T-helper 2 cell (primary cell): Measurements from ENCODE around the gene ADAMTS17.

Experiments used
- DNase-seq, 5 experiments: peaks; one replicate each; pipeline versions ENCODE4 v3.0.0 to v3.0.0-alpha.2; 2012 to 2022

The ADAMTS17 gene

GRCh38 chr15:100038736-100039135 lies 303.0 kb downstream of the ADAMTS17 start:
- DNase-seq, result no peak

DNA sequence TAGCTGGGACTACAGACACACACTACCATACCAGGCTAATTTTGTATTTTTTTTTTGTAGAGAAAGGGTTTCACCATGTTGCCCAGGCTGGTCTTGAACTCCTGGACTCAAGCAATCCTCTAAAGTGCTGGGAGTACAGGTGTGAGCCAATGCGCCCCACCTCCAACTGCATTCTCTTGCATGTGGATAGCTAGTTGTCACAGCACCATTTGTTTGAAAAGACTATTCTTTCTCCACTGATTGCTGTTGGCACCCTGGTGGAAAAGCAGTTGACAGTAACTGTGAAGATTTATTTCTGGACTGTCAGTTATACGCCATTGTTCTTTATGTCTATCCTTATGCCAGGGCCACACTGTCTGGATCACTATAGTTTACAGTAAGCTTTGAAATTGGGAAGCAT lies 303.9 kb downstream of the ADAMTS17 start:
- no peak for DNase-seq

DNA sequence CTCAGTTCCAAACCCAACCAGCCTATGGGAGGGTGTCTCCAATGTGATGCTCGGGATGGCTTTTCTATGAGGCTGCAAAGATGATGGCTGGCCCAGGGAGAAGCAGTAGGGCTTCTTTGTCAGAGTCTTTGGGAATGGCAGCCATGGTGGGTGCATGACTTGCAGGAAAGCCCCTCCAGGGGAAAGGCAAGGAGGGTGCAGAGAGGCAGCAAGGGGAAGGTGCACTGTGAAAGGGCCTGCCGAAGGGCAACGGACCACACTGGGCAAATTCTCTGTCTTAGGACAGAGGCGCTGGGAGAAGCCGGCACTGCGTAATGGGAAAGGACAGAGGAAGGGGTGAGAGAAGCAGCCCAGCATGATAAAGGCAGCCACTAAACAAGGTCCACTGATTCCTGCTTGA lies 305.8 kb downstream of the ADAMTS17 start:
- DNase-seq, result no peak

- no peak for DNase-seq
Measured at GRCh38 chr15:100034191-100034590, 307.6 kb downstream of the ADAMTS17 start.

- DNase-seq, result no peak
Measured at GRCh38 chr15:100033140-100033857, 308.5 kb downstream of the ADAMTS17 start.

DNA sequence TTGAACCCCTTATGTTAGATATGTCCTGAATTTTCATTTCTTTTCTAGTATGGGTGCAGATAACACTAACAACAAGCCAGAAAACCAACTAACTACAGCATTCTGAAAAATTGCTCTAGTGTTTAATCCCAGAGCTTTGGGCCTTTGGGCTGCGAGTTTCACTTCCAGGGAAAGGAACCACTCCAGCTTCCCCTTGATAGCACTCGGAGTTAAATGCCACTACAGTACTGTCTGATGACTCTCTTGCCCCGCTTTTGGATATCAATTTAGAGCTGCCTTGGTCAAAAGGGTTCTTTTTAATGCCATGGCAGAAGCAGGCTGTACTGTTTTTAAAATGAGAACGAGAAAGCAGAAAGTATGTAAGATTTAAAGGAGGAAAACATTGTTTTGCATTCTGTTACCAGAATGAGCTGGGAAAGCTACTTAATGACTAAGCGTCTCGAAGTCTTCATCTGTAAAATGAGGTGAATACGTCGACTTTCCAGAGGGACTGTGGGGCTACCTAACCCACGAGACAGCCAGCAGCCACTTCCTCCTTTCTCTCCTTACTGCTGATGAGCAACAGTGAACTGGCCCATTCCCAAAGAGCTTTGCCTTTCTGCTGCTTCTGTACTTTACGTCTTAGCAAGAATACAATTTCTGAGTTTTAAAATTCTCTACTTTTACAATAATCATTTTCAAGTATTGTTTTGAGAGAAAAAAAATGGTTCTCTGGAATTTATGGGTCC lies 309.3 kb downstream of the ADAMTS17 start:
- DNase-seq, result no peak

GRCh38 chr15:100031665-100032357 lies 310.0 kb downstream of the ADAMTS17 start:
- no peak for DNase-seq

GRCh38 chr15:100030586-100031229 lies 311.1 kb downstream of the ADAMTS17 start:
- no peak for DNase-seq

- no peak for DNase-seq
Measured at GRCh38 chr15:100029868-100030479, 311.8 kb downstream of the ADAMTS17 start.

- DNase-seq, result no peak
Measured at GRCh38 chr15:100029045-100029444, 312.7 kb downstream of the ADAMTS17 start.

- no peak for DNase-seq
Measured at GRCh38 chr15:100026041-100026440, 315.7 kb downstream of the ADAMTS17 start.

GRCh38 chr15:100022806-100023205 lies 319.0 kb downstream of the ADAMTS17 start:
- no peak for DNase-seq

DNA sequence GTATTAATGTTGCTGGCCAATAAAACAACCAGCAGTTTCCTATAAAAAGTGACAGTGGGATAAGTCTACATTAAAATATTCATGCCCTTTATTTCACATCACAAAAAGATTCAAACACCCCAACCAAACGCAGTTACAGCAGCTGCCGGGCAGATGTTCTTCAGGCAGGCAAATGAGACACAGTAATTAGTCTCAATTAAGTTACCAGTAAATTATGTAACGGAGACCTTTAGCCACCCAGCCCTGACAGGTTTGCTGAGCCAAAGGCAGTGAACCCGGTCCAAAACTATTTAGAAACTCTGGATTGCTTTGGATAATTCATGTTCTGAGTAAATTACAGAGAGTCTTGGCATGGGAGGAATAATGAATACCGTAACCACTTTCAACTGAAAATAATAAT lies 319.4 kb downstream of the ADAMTS17 start:
- DNase-seq, result no peak

DNA sequence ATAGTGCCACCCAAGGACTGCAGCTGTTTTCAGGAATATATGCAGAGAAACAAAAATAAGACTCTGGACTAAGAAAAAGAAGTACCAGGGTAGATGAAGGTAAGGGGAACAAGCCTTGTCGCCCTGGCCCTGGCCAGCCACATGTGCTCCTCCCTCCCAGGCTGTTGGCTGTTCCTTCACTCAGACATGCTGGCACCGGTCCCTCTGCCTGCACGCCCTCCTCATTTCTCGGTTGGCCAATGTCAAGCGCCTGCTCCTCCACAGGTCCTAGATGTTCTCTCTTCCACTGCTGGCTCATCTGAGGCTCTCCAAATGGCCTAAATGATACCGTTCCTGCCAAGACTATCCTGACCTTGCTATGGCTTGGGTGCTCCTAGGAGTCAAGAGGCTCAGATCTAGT lies 320.1 kb downstream of the ADAMTS17 start:
- no peak for DNase-seq

DNA sequence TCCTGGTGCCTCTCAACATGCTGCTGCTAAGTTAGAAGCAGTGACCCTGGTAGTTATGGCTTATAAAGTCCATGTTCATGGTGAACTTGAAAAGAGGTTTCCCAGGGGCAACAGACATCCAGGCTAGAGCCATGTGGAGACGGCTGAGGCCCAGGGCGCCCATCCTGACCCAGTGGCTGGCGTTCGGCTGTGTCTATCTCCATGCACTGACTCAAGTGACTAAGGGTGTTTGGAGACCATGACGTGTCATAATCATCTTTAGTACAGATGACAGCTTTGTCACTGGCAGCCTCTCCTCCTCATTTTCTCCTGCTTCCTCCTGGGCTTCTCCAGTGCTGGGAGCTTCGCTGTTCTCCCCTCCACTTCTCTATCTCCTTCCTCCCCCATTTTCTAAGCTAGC lies 321.2 kb downstream of the ADAMTS17 start:
- no peak for DNase-seq

- DNase-seq, result no peak
Measured at GRCh38 chr15:100020189-100020588, 321.6 kb downstream of the ADAMTS17 start.

DNA sequence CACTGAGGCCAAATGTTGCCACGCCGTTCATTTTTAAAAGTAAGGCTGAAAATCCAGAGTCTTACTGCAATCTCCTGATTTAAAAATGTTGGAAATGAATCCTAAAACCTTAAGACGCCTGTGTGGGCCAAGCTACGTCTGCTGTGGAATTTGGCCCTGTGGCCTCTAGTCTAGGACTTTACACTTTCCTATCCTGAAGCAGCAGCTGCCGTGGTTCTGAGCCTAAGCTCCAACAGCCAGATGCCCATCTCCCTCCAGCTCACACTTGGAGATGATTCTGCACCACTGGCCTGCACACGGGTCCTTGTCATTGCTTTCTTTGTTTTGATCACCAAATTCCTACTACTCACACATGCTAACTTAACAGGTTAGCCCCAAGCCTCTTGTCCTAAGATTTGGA lies 322.2 kb downstream of the ADAMTS17 start:
- DNase-seq, result no peak

DNA sequence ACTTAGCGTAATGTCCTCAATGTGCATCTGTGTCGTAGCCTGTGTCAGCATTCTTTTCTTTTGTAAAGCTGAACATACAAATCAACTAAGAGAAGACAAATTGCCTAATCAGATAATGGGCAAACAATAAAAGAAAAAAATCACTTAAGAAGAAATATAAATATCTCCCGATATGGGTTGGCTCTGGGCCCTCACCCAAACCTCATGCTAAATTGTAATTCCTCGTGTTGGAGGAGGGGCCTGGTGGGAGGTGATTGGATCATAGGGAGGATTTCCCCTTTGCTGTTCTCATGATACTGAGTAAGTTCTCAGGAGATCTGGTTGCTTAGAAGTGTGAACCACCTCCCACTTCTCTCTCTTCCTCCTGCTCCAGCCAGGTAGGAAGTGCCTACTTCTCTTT lies 323.6 kb downstream of the ADAMTS17 start:
- no peak for DNase-seq

- no peak for DNase-seq
Measured at GRCh38 chr15:100017140-100017539, 324.6 kb downstream of the ADAMTS17 start.

DNA sequence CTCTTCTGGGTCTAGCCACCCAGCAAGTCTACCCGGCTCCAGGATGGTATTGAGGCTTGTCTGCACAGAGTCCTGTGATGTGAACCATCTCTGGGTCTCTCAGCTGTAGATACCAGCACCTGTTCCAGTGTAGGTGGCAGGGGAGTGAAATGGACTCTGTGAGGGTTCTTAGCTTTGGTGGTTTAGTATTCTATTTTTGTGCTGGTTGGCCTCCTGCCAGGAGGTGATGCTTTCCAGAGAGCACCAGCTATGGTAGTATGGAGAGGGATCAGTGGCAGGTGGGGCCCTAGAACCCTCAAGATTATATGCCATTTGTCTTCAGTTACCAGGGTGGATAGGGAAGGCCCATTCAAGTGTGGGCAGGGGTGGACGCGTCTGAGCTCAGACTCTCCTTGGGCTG lies 325.1 kb downstream of the ADAMTS17 start:
- DNase-seq, result no peak

GRCh38 chr15:100011235-100011634 lies 330.5 kb downstream of the ADAMTS17 start:
- DNase-seq, result no peak

- DNase-seq, result no peak
Measured at GRCh38 chr15:100009372-100009771, 332.4 kb downstream of the ADAMTS17 start.

- DNase-seq, result no peak
Measured at GRCh38 chr15:100008258-100008657, 333.5 kb downstream of the ADAMTS17 start.
